HG02840 (cell line): ENCODE data around the gene TIAM1.

Experiments
- ATAC-seq: cut with Tn5 transposase; IDR thresholded peaks from one replicate; pipeline ENCODE4 v1.9.1; 2021; ENCODE audit warnings: mild to moderate bottlenecking, moderate library complexity, moderate number of reproducible peaks; ENCODE audit not compliant: unreplicated experiment, low FRiP score

TIAM1 gene

DNA sequence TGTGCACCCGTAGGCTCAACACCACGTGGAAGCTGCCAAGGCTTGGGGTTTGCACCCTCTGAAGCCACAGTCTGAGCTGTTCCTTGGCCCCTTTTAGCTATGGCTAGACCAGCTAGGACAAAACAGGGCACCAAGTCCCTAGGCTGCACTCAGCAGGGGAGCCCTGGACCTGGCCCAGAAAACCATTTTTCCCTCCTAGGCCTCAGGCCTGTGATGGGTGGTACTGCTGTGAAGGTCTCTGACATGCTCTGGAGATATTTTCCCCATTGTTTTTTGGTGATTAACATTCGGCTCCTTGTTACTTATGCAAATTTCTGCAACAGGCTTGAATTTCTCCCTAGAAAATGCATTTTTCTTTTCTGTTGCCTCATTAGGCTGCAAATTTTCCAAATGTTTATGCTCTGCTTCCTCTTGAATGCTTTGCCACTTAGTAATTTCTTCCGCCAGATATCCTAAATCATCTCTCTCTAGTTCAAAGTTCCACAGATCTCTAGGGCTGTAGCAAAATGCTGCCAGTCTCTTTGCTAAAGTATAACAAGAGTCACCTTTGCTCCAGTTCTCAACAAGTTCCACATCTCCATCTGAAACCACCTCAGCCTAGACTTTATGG, 236.8 kb downstream of the TIAM1 start:
- ATAC-seq, result no peak

DNA sequence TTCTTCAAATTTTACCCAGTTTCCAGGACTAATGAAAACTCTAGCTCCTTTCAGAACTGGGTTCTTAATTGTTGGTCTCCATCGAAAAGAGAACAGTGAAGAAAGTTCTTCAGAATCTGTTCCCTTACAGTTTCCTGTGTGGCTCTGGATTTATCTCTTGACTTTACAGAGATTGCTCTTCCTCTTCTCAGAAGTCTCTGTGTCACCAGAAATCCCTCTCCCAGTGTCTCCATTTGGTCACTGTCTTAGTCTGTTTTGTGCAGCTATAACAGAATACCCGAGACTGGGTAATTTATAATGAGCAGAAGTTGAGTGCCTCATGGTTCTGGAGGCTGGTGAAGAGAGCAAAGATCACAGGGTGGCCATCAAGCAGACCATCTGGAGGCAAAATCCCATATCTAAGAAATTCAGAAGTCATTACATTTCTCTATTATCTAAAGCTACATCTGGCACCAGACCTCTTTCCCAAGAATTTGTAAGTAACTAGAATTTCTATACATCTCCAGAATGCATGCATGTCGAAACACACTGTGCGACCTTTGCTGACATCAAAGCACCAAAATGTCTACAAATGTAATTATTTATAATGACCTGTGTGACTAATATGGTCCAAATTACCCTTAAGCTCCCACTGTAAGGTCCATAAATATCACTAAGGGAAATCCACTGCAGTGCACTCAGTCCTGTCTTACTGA, 240.3 kb downstream of the TIAM1 start:
- no peak for ATAC-seq

DNA sequence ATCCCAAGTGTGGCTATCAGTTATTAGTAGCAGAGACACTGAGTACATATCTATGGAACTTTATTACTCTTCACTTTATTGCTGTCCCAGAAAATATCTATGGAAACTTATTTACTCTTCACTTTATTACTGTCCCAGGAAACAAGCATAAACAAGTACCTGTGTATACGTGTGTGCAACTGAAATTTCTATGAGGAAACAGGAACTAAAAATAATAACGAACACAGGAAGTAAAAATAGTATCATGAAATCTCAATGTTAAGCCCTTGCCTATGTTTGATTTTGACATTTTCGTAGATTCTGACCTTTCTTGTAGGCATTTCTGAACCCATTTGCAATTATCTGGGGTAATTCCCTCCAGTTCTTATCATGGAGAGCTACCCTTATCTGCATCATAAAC, 240.9 kb downstream of the TIAM1 start:
- ATAC-seq, result no peak

DNA sequence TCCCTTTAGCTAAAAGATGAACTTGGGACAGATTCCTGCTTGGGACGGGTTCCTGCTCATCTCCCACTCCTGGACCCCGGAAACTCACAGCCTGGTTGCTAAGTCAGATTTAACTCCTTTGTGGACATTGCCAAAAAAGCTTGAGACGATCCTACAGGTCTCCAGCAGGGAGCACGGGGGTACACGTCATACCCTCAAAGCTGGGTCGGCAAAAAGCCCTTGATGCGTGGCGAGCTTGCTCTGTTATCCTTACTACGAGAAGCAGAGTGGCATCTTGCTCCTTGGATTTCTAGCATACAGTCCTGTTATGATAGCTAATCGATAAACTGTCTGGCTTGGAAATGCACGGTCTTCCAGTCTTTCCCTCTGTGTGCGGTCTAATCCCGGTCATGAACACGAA, 244.9 kb downstream of the TIAM1 start:
- ATAC-seq, result no peak

DNA sequence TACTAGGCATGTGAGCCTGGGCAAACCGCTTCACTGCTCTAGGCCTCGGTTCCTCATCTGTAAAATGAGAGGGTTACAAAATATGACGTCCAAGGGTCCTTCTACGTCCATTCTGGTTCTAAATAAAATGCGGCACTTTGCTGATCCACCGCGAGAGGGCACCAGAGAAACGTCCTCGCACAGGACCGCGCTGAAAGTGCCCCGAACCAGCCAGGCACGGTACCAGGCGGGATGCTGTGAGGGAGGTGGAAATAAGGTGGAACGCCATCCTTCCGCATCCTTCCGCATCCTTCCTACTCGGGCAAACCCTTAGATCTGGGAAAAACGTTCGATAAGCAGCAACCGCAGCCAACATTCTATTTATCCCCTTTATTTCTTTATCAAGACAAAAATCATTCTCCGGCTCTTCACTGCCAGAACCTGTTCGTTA, 245.5 kb downstream of the TIAM1 start:
- ATAC-seq, result no peak

GRCh38 chr21:31092832-31093625, 251.0 kb downstream of the TIAM1 start:
- ATAC-seq, result no peak

DNA sequence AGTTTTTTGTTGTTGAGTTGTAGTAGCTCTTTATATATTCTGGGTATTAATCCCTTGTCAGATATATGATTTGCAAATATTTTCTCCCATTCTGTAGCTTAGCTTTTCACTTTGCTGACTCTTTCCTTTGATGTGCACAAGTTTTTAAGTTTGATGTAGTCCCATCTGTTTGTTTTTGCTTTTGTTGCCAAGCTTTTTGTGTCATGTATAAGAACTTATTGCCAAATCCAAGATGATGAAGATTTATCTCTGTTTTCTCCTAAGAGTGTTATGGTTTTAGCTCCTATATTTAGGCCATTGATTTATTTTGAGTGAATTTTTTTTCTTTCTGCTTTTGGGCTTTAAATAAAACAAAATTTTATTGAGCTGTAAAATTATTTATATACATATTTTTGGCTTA, 253.7 kb downstream of the TIAM1 start:
- no peak for ATAC-seq

- no peak for ATAC-seq
These were observed 255.6 kb downstream of the TIAM1 start for GRCh38 chr21:31088474-31088751.

DNA sequence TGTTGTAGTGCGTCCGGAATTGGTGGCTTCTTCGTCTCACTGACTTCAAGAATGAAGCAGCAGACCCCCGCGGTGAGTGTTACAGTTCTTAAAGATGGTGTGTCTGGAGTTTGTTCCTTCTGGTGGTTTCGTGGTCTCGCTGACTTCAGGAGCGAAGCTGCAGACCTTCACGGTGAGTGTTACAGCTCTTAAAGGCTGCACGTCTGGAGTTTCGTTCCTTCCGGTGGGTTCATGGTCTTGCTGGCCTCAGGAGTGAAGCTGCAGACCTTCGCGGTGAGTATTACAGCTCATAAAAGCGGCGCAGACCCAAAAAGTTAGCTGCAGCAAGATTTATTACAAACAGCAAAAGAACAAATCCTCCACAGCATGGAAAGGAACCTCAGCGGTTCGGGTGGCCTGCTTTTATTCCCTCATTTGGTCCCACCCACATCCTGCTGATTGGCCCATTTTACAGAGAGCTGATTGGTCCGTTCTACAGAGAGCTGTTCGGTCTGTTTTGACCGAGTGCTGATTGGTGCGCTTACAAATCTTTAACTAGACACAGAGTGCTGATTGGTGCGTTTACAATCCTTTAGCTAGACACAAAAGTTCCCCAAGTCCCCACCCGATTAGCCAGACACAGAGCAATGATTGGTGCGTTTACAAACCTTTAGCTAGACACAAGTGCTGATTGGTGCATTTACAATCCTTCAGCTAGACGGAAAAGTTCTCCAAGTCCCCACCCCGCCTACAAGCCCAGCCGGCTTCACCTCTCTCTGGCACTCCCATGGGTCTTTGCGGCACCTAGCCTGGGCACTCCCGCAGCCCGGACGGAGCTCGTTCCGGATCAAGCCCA, 256.2 kb downstream of the TIAM1 start:
- no peak for ATAC-seq

GRCh38 chr21:31084689-31085088, 259.4 kb downstream of the TIAM1 start:
- no peak for ATAC-seq

GRCh38 chr21:31078796-31079195, 265.3 kb downstream of the TIAM1 start:
- no peak for ATAC-seq

- no peak for ATAC-seq
These were observed 265.8 kb downstream of the TIAM1 start for GRCh38 chr21:31078216-31078615.

- ATAC-seq, result no peak
These were observed 268.2 kb downstream of the TIAM1 start for GRCh38 chr21:31075848-31076247.

- no peak for ATAC-seq
These were observed 271.5 kb downstream of the TIAM1 start for GRCh38 chr21:31072533-31072932.
